GM21526 (cell line): ENCODE results near the gene GNA12.
"Not testable (repeated sequence)": the region's sequence is repeated elsewhere in the genome, so short reads cannot be mapped to it uniquely, and the experiment has no call there.

ENCODE experiments used
- ATAC-seq: cut with Tn5 transposase; IDR thresholded peaks from one replicate; pipeline ENCODE4 v1.9.1; 2021; ENCODE audit warnings: moderate library complexity; ENCODE audit not compliant: unreplicated experiment, low FRiP score

Gene GNA12

GRCh38 chr7:2734084-2734686 is 109.9 kb downstream of the GNA12 start:
- no peak for ATAC-seq

- ATAC-seq: no peak
Measured at GRCh38 chr7:2732959-2733584, 111.0 kb downstream of the GNA12 start.

GRCh38 chr7:2732388-2732787 is 111.7 kb downstream of the GNA12 start:
- no peak for ATAC-seq

- no peak for ATAC-seq
Measured at GRCh38 chr7:2730846-2731770, 113.0 kb downstream of the GNA12 start.

GRCh38 chr7:2729893-2730716 is 114.0 kb downstream of the GNA12 start:
- no peak for ATAC-seq

- ATAC-seq: no peak
Measured at GRCh38 chr7:2729031-2729892, 114.8 kb downstream of the GNA12 start.

- ATAC-seq: no peak
Measured at GRCh38 chr7:2728316-2729030, 115.6 kb downstream of the GNA12 start.

GRCh38 chr7:2727206-2727605 is 116.9 kb downstream of the GNA12 start:
- ATAC-seq: not testable (repeated sequence)

- ATAC-seq: no peak
Measured at GRCh38 chr7:2726316-2727018, 117.6 kb downstream of the GNA12 start.

GRCh38 chr7:2725178-2726105 is 118.7 kb downstream of the GNA12 start:
- no peak for ATAC-seq

GRCh38 chr7:2724453-2725177 is 119.5 kb downstream of the GNA12 start:
- no peak for ATAC-seq

- not testable (repeated sequence) for ATAC-seq
Measured at GRCh38 chr7:2724036-2724435, 120.1 kb downstream of the GNA12 start.

GRCh38 chr7:2723138-2723850 is 120.8 kb downstream of the GNA12 start:
- ATAC-seq: no peak

GRCh38 chr7:2722591-2722990 is 121.5 kb downstream of the GNA12 start:
- no peak for ATAC-seq

GRCh38 chr7:2721842-2722241 is 122.3 kb downstream of the GNA12 start:
- no peak for ATAC-seq

GRCh38 chr7:2720024-2720423 is 124.1 kb downstream of the GNA12 start:
- no peak for ATAC-seq
